MM.1S (cell line): ENCODE data around the gene FAM117A.

Experiments
- DNase-seq: peaks from one replicate; pipeline ENCODE4 v3.0.0-alpha.2; 2015
- H2AFZ ChIP-seq: fragments of 300-600 bp; sonication (generic); 2 replicates; pipeline ENCODE4 v1.6.0; 2016; ENCODE audit warnings: antibody characterized with exemption, low read length
- H3F3A ChIP-seq: fragments of 300-600 bp; sonication (generic); 2 replicates; pipeline ENCODE4 v1.6.1; 2016; ENCODE audit warnings: mild to moderate bottlenecking, antibody characterized with exemption, low read length, moderate library complexity, mixed read lengths; ENCODE audit not compliant: insufficient read depth
- H3K27ac ChIP-seq: fragments of 300-600 bp; sonication (generic); 2 replicates; pipeline ENCODE4 v1.5.1; 2016; ENCODE audit warnings: mild to moderate bottlenecking, low read length
- H3K27me3 ChIP-seq: fragments of 300-600 bp; sonication (generic); replicated peaks from 2 replicates; pipeline ENCODE4 v1.6.0; 2016; ENCODE audit warnings: low read length; ENCODE audit not compliant: insufficient read depth
- H3K36me3 ChIP-seq: fragments of 300-600 bp; sonication (generic); replicated peaks from 2 replicates; pipeline ENCODE4 v1.6.1; 2016; ENCODE audit warnings: mild to moderate bottlenecking, low read length, mixed read lengths; ENCODE audit not compliant: insufficient read depth
- H3K4me1 ChIP-seq: fragments of 300-600 bp; sonication (generic); 2 replicates; pipeline ENCODE4 v1.6.1; 2016; ENCODE audit warnings: low read length, mixed read lengths
- H3K4me2 ChIP-seq: fragments of 300-600 bp; sonication (generic); 2 replicates; pipeline ENCODE4 v1.6.0; 2016; ENCODE audit warnings: low read depth, low read length
- H3K4me3 ChIP-seq: fragments of 300-600 bp; sonication (generic); 2 replicates; pipeline ENCODE4 v1.5.1; 2016; ENCODE audit warnings: low read length, mixed read lengths
- H3K79me2 ChIP-seq: fragments of 300-600 bp; sonication (generic); 2 replicates; pipeline ENCODE4 v1.6.1; 2016; ENCODE audit warnings: mixed run types, low read length, mixed read lengths
- H3K9ac ChIP-seq: fragments of 300-600 bp; sonication (generic); 2 replicates; pipeline ENCODE4 v1.6.1; 2016; ENCODE audit warnings: low read length, mixed read lengths
- H3K9me2 ChIP-seq: fragments of 300-600 bp; sonication (generic); replicated peaks from 2 replicates; pipeline ENCODE4 v1.6.1; 2016; ENCODE audit warnings: mild to moderate bottlenecking, low read length, mixed read lengths; ENCODE audit not compliant: insufficient read depth
- H3K9me3 ChIP-seq: fragments of 300-600 bp; sonication (generic); replicated peaks from 2 replicates; pipeline ENCODE4 v1.6.1; 2016; ENCODE audit warnings: mild to moderate bottlenecking, low read length, mixed read lengths; ENCODE audit not compliant: insufficient read depth
- H4K20me1 ChIP-seq: fragments of 300-600 bp; sonication (generic); 2 replicates; pipeline ENCODE4 v1.6.1; 2016; ENCODE audit warnings: mild to moderate bottlenecking, low read length, moderate library complexity, mixed read lengths; ENCODE audit not compliant: insufficient read depth
- CTCF ChIP-seq: fragments of 300-600 bp; sonication (generic); IDR thresholded peaks from 2 replicates; pipeline ENCODE4 v1.5.1; 2016; ENCODE audit warnings: antibody characterized with exemption, low read length, mixed read lengths
- EZH2 ChIP-seq: fragments of 300-600 bp; sonication (generic); optimal IDR thresholded peaks from 2 replicates; pipeline ENCODE3; 2017; ENCODE audit warnings: low read depth, mild to moderate bottlenecking, antibody characterized with exemption, low read length, mixed read lengths
- EZH2phosphoT487 ChIP-seq: fragments of 300-600 bp; sonication (generic); IDR thresholded peaks from 2 replicates; pipeline ENCODE4 v1.6.1; 2018; ENCODE audit warnings: antibody characterized with exemption, low read length

FAM117A gene

GRCh38 chr17:49756323-49757150, 7.4 kb downstream of the FAM117A start:
- Histone ChIP-seq H3K4me3 (no peak overlapping the region), H3K27ac (no peak overlapping the region), H2AFZ (no peak overlapping the region), H3K4me1 (peaks cover 41% of the 10 kb centered on the region), H3K79me2 (peaks cover 91% of the 10 kb centered on the region), H3K9me3 (no peaks in the 10 kb centered on the region), H4K20me1 (no peaks in the 10 kb centered on the region), H3K4me2 (no peak overlapping the region), H3K9ac (no peak overlapping the region), H3F3A (peaks cover 13% of the 10 kb centered on the region), H3K36me3 (no peaks in the 10 kb centered on the region), H3K9me2 (no peaks in the 10 kb centered on the region), H3K27me3 (no peaks in the 10 kb centered on the region)
- no peak for DNase-seq
- TF ChIP-seq CTCF (no peak), EZH2phosphoT487 (no peak), EZH2 (no peak)

- no peak for TF ChIP-seq EZH2phosphoT487
- TF ChIP-seq CTCF: no peak
- TF ChIP-seq EZH2: no peak
- Histone ChIP-seq H3K4me3 (no peak overlapping the region), H2AFZ (no peak overlapping the region), H3K9me2 (no peaks in the 10 kb centered on the region), H3K27me3 (no peaks in the 10 kb centered on the region), H3K9me3 (no peaks in the 10 kb centered on the region), H3K4me1 (peaks cover 35% of the 10 kb centered on the region), H3K4me2 (no peak overlapping the region), H3K36me3 (no peaks in the 10 kb centered on the region), H3K27ac (no peak overlapping the region), H3K9ac (no peak overlapping the region), H4K20me1 (no peaks in the 10 kb centered on the region), H3K79me2 (peaks cover 94% of the 10 kb centered on the region), H3F3A (peaks cover 5% of the 10 kb centered on the region)
- no peak for DNase-seq
These were observed 8.2 kb downstream of the FAM117A start for GRCh38 chr17:49755663-49756283.

GRCh38 chr17:49753959-49754391, 10.0 kb downstream of the FAM117A start:
- H4K20me1 ChIP-seq: no peaks in the 10 kb centered on the region
- no peak overlapping the region for H3K27ac ChIP-seq
- H3K4me1 ChIP-seq: peaks cover 31% of the 10 kb centered on the region
- TF ChIP-seq EZH2phosphoT487 (no peak), CTCF (no peak), EZH2 (no peak)
- H3K4me3 ChIP-seq: no peak overlapping the region
- no peak overlapping the region for H3K4me2 ChIP-seq
- peaks cover 89% of the 10 kb centered on the region for H3K79me2 ChIP-seq
- H2AFZ ChIP-seq: no peak overlapping the region
- H3K9me2 ChIP-seq: no peaks in the 10 kb centered on the region
- H3K36me3 ChIP-seq: no peaks in the 10 kb centered on the region
- no peak for DNase-seq
- peaks cover 14% of the 10 kb centered on the region for H3F3A ChIP-seq
- H3K9ac ChIP-seq: no peak overlapping the region
- no peaks in the 10 kb centered on the region for H3K9me3 ChIP-seq
- no peaks in the 10 kb centered on the region for H3K27me3 ChIP-seq
